ENCODE data around the gene MARK3.

DNA sequence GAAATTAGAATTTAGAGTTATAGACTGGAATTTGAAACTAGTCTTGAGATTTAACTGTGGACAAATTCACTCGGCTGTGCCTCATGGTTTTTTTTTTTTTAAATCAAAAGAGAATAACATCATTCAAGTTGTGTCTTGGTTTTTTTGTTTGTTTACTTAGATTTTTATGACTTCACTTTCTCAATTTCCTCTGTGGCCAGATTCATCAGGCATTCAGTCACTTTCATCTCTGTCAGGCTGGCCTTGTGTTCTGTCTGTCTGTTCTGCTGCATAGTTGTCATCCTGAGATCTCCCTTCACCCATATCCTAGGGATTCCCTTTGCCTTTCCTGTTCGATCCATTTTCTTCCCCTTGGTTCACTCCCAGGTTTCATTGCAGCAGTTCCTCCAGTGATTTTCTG lies 10.0 kb downstream of the MARK3 start:
- TF ChIP-seq, protein P1, sequence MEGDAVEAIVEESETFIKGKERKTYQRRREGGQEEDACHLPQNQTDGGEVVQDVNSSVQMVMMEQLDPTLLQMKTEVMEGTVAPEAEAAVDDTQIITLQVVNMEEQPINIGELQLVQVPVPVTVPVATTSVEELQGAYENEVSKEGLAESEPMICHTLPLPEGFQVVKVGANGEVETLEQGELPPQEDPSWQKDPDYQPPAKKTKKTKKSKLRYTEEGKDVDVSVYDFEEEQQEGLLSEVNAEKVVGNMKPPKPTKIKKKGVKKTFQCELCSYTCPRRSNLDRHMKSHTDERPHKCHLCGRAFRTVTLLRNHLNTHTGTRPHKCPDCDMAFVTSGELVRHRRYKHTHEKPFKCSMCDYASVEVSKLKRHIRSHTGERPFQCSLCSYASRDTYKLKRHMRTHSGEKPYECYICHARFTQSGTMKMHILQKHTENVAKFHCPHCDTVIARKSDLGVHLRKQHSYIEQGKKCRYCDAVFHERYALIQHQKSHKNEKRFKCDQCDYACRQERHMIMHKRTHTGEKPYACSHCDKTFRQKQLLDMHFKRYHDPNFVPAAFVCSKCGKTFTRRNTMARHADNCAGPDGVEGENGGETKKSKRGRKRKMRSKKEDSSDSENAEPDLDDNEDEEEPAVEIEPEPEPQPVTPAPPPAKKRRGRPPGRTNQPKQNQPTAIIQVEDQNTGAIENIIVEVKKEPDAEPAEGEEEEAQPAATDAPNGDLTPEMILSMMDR (IDR thresholded peaks at IDR 0.05), result no peak
- no peak for TF ChIP-seq POLR2A (IDR thresholded peaks at IDR 0.05)
